SKM-1 (cell line): ENCODE results near the gene FGF12.

Experiments used
- DNase-seq: peaks from one replicate; lab custom pipeline; 2025; ENCODE audit not compliant: unreplicated experiment; lab: John Stamatoyannopoulos, UW

The FGF12 gene

GRCh38 chr3:192501401-192501800 lies 225.9 kb downstream of the FGF12 start:
- no peak for DNase-seq

GRCh38 chr3:192496905-192497587 lies 230.3 kb downstream of the FGF12 start:
- DNase-seq = no peak

GRCh38 chr3:192494174-192494573 lies 233.2 kb downstream of the FGF12 start:
- DNase-seq = no peak

- DNase-seq = no peak
Measured at GRCh38 chr3:192490720-192491119, 236.6 kb downstream of the FGF12 start.

GRCh38 chr3:192489579-192489978 lies 237.8 kb downstream of the FGF12 start:
- no peak for DNase-seq

- no peak for DNase-seq
Measured at GRCh38 chr3:192487033-192487432, 240.3 kb downstream of the FGF12 start.

GRCh38 chr3:192482809-192483208 lies 244.5 kb downstream of the FGF12 start:
- DNase-seq = no peak

GRCh38 chr3:192482391-192482790 lies 244.9 kb downstream of the FGF12 start:
- no peak for DNase-seq

- no peak for DNase-seq
Measured at GRCh38 chr3:192481638-192482037, 245.7 kb downstream of the FGF12 start.

GRCh38 chr3:192467230-192468140 lies 259.9 kb downstream of the FGF12 start:
- DNase-seq = peak; percentile 10

- peak; percentile 4 for DNase-seq
Measured at GRCh38 chr3:192449036-192449435, 278.3 kb downstream of the FGF12 start.

GRCh38 chr3:192445770-192446644 lies 281.3 kb downstream of the FGF12 start:
- DNase-seq = no peak

GRCh38 chr3:192444791-192445106 lies 282.6 kb downstream of the FGF12 start:
- no peak for DNase-seq

- DNase-seq = peak; percentile 33
Measured at GRCh38 chr3:192444096-192444790, 283.1 kb downstream of the FGF12 start.

GRCh38 chr3:192435241-192435640 lies 292.1 kb downstream of the FGF12 start:
- DNase-seq = no peak

GRCh38 chr3:192434186-192434585 lies 293.2 kb downstream of the FGF12 start:
- DNase-seq = no peak

- no peak for DNase-seq
Measured at GRCh38 chr3:192433704-192434103, 293.6 kb downstream of the FGF12 start.

- DNase-seq = peak; percentile 17
Measured at GRCh38 chr3:192422997-192423342, 304.4 kb downstream of the FGF12 start.

- DNase-seq = no peak
Measured at GRCh38 chr3:192422321-192422996, 304.9 kb downstream of the FGF12 start.

- DNase-seq = no peak
Measured at GRCh38 chr3:192419312-192419711, 308.0 kb downstream of the FGF12 start.
